Spinal cord (tissue), 10 donors: ENCODE results near the gene ANKRD39. TPM values are rescaled to one million over a fixed set of nuclear protein-coding genes. Genes with fewer than 3 reads are reported as not detected.

Experiments used
- DNase-seq, 6 donors: peaks; one replicate each; pipeline versions ENCODE4 v3.0.0 to v3.0.0-alpha.2; 2013 to 2015; ENCODE audit warnings: low spot score in 6 of 6, low read depth in 4 of 6
- H3K27ac ChIP-seq: one replicate; pipeline ENCODE4 v1.5.1; 2013; ENCODE audit warnings: low read depth, low read length, control low read depth
- H3K27me3 ChIP-seq: one replicate; pipeline ENCODE4 v1.6.1; 2013; ENCODE audit warnings: low read length; ENCODE audit not compliant: control insufficient read depth, insufficient read depth
- H3K36me3 ChIP-seq: one replicate; pipeline ENCODE4 v1.6.1; 2013; ENCODE audit warnings: low read length; ENCODE audit not compliant: control insufficient read depth, insufficient read depth
- H3K4me1 ChIP-seq: one replicate; pipeline ENCODE4 v1.6.1; 2013; ENCODE audit warnings: low read length; ENCODE audit not compliant: control insufficient read depth, insufficient read depth
- H3K4me3 ChIP-seq: one replicate; pipeline ENCODE4 v1.5.1; 2013; ENCODE audit warnings: low read depth, low read length, control low read depth
- H3K9me3 ChIP-seq: one replicate; pipeline ENCODE4 v1.6.1; 2013; ENCODE audit warnings: low read length; ENCODE audit not compliant: control insufficient read depth, insufficient read depth
- WGBS: methylation state at CpG from one replicate; pipeline ENCODE4 v1.1.5; 2013; ENCODE audit warnings: missing lambda C conversion rate; ENCODE audit not compliant: insufficient coverage; 5-methylcytosine and 5-hydroxymethylcytosine counted together
- polyA plus RNA-seq, 2 donors: library from polyadenylated mRNA; unstranded; fragments of 120-200 nt; gene quantifications; one replicate each; pipeline ENCODE4 v1.2.1, GENCODE V29; 2013; ENCODE audit not compliant: insufficient read length in 2 of 2
- total RNA-seq, 2 donors: library from RNA; depleted of rRNA in 1 of 2; stranded (reverse); fragments of 120-200 nt in 1 of 2; fragments of >200 nt in 1 of 2; gene quantifications; one replicate each; pipeline versions ENCODE4 v1.2.3 to v1.2.4, GENCODE V29; 2013 to 2014
- donor health status: healthy.

Gene ANKRD39
- total and polyA plus RNA-seq, 4 donors, result 7.6 to 27.6 (median 18.3) TPM

- peaks cover 57% of the 10 kb centered on the region for H3K36me3 ChIP-seq
- H3K27ac ChIP-seq, result no peak overlapping the region
These were observed 25.4 kb downstream of the ANKRD39 start for GRCh38 chr2:96832408-96832753.

DNA sequence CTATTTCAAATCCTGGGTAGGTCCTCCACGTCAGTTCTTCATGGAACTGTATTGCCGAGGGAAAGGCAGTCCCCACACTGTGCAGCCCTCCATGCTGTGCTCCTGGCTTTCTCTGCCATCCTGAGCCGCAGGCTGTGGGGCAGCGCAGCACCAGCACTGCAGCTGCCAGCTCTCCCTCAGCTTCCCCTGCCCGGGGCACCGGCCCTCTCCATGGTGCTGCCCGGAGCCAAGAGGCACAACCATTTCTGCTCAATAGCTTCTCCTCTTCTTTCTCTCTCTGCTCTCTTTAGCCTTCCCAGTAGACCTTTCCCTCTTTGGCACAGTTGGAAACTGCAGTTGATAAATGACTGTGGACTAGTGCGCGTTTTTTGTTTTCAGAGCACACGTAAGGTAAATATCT, 26.1 kb downstream of the ANKRD39 start:
- Histone ChIP-seq H3K4me1 (peaks cover 20% of the 10 kb centered on the region), H3K27ac (no peak overlapping the region), H3K36me3 (peaks cover 63% of the 10 kb centered on the region), H3K9me3 (no peaks in the 10 kb centered on the region), H3K4me3 (no peak overlapping the region), H3K27me3 (no peaks in the 10 kb centered on the region)
- 44% methylated on average over 9 of the region's 10 CpGs for WGBS
- peak in 2 of 6 donors; percentile 30 to 36 for DNase-seq

More at GRCh38 chr2:96832408-96832753, 25.4 kb downstream of the ANKRD39 start:
- H3K27me3 ChIP-seq, result no peaks in the 10 kb centered on the region
- no peak overlapping the region for H3K4me3 ChIP-seq
- no peak for DNase-seq
- H3K9me3 ChIP-seq, result no peaks in the 10 kb centered on the region
- WGBS, result 48% methylated on average over 8 of the region's 11 CpGs
- H3K4me1 ChIP-seq, result peaks cover 20% of the 10 kb centered on the region

GRCh38 chr2:96830044-96830562, 27.7 kb downstream of the ANKRD39 start:
- H3K27ac ChIP-seq, result no peak overlapping the region
- no peak for DNase-seq

DNA sequence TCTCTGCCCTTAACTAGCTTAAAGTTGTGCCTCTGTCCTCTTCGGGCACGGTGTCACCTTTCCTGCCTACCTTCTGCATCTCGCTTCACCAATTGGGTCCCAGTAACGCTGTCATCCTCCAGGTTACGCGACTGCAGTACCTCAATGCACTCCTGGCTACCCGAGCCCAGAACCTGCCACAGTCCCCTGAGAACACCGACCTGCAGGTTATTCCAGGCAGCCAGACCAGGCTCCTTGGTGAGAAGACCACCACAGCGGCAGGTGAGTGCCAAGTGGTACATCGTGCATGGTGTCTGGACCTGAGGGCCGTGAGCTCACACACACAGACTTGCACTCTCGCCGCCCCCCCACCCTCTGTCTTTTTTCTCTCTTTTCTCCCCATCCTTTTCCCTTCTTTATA, 28.9 kb downstream of the ANKRD39 start:
- 96% methylated on average over 9 of the region's 13 CpGs for WGBS
- DNase-seq, result no peak

More at GRCh38 chr2:96830044-96830562, 27.7 kb downstream of the ANKRD39 start:
- Histone ChIP-seq H3K4me3 (no peak overlapping the region), H3K36me3 (peaks cover 75% of the 10 kb centered on the region), H3K4me1 (peaks cover 20% of the 10 kb centered on the region), H3K27me3 (no peaks in the 10 kb centered on the region), H3K9me3 (no peaks in the 10 kb centered on the region)
- 93% methylated on average over 4 of the region's 5 CpGs for WGBS

DNA sequence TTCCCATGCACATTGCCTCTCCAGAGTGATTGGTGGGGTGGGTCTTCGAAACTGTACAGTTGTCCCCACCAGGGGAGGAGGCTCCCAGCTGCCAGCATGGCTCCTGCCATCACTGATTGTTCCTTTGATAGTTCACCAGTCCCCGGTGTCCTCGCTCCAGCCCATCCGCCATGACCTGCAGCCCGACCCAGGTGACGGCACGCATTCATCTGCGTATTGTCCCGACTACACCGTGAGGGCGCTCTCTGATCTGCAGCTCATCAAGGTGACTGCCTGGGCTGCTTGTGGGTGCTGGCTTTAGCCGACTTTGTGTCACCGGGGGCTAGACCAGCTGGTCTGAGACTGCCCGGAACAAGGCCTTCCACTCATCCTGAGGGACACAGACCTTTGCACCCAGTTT, 29.4 kb downstream of the ANKRD39 start:
- Histone ChIP-seq H3K27me3 (no peaks in the 10 kb centered on the region), H3K27ac (no peak overlapping the region), H3K36me3 (peaks cover 84% of the 10 kb centered on the region), H3K4me1 (peaks cover 20% of the 10 kb centered on the region), H3K4me3 (no peak overlapping the region), H3K9me3 (no peaks in the 10 kb centered on the region)
- no peak for DNase-seq
- 93% methylated on average over 14 of the region's 14 CpGs for WGBS

More for the DNA sequence above, 28.9 kb downstream of the ANKRD39 start:
- Histone ChIP-seq H3K27ac (no peak overlapping the region), H3K4me1 (peaks cover 20% of the 10 kb centered on the region), H3K9me3 (no peaks in the 10 kb centered on the region), H3K27me3 (no peaks in the 10 kb centered on the region), H3K36me3 (peaks cover 80% of the 10 kb centered on the region), H3K4me3 (no peak overlapping the region)

DNA sequence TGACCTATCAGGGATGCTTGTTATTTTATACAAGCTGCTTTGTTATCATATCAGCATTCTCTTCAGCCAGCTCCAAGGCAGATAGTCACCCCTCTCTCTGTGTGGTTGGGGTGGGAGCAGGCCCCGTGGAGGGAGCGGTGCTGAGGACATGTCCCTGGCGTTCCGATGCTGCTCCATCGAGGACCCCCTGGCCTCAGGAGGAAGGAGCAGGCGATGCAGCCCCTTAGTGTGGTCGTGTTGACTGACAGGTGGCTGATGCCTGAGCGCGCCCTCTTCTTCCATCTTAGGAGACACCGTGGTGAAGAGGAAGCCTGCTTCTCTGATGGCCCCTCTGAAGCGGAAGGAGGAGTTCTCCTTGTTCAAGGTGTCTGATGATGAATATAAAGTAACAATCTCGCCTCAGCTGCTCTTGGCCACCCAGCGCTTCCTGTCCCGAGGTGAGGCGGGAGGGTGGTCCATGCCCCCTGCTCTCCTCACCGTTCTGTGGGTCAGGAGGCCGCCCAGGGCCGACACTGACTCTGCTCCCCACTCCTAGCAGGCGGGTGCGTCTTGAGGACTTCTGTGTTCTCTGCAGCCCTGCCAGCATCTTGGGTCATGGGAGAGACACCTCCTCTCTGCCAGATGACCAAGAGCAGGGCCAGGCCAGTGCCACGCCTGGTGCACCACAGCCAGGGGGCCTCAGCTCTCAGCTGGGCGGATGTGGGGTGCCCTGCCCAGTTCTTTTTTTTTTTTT, 31.1 kb downstream of the ANKRD39 start:
- no peak for DNase-seq
- Histone ChIP-seq H3K27ac (no peak overlapping the region), H3K9me3 (no peaks in the 10 kb centered on the region), H3K36me3 (peaks cover 81% of the 10 kb centered on the region), H3K4me1 (peaks cover 7% of the 10 kb centered on the region), H3K27me3 (no peaks in the 10 kb centered on the region), H3K4me3 (no peak overlapping the region)
- 92% methylated on average over 20 of the region's 22 CpGs for WGBS

DNA sequence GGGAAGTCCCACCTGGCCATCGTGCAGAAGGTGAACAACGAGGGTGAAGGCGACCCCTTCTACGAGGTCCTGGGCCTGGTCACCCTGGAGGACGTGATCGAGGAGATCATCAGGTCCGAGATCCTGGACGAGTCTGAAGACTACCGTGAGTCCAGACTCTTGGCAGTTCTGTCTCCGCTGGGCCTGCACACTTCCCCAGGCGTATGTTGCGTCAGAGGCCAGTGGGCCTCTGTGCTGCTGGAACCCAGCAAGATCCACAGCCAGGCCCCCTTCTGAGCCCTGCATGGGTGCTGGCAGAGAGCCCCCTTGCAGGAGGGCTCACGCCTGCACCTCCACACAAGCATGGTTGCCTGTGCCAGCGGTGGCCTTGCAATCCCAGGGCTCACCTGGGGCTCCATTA, 32.8 kb downstream of the ANKRD39 start:
- peaks cover 17% of the 10 kb centered on the region for H3K4me1 ChIP-seq
- H3K4me3 ChIP-seq, result no peak overlapping the region
- H3K27me3 ChIP-seq, result no peaks in the 10 kb centered on the region
- no peaks in the 10 kb centered on the region for H3K9me3 ChIP-seq
- no peak for DNase-seq
- WGBS, result 93% methylated on average over 14 of the region's 14 CpGs
- no peak overlapping the region for H3K27ac ChIP-seq
- peaks cover 78% of the 10 kb centered on the region for H3K36me3 ChIP-seq

GRCh38 chr2:96824079-96824870, 33.5 kb downstream of the ANKRD39 start:
- WGBS, result 61% methylated on average over 4 of the region's 6 CpGs
- Histone ChIP-seq H3K27me3 (no peaks in the 10 kb centered on the region), H3K9me3 (no peaks in the 10 kb centered on the region), H3K36me3 (peaks cover 76% of the 10 kb centered on the region), H3K27ac (no peak overlapping the region), H3K4me1 (peaks cover 24% of the 10 kb centered on the region), H3K4me3 (no peak overlapping the region)
- no peak for DNase-seq

DNA sequence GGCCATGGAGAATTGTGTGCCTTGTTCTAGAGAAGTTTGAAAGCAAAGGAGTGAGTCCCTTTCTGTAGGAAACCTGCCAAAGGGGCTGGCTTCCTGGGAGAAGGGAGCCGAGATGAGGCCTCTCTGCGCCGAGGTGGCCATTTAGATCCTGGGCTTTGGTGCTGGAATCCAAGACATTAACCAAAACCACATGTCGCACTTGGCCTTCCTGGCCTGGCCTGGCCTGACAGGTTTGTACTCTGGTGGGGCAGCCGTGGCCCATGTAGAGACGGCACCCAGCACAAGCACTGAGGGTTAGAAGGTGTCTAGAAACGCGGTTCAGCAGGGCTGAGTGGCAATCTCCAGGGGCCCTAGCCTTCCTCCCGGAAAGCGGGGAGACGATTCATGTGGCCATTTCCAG, 34.6 kb downstream of the ANKRD39 start:
- H3K9me3 ChIP-seq, result no peaks in the 10 kb centered on the region
- H3K4me3 ChIP-seq, result no peak overlapping the region
- no peak for DNase-seq
- H3K4me1 ChIP-seq, result peaks cover 35% of the 10 kb centered on the region
- no peak overlapping the region for H3K27ac ChIP-seq
- H3K27me3 ChIP-seq, result no peaks in the 10 kb centered on the region
- peaks cover 73% of the 10 kb centered on the region for H3K36me3 ChIP-seq
- WGBS, result 97% methylated on average over 11 of the region's 11 CpGs
